BE2C (cell line): Measurements from ENCODE around the gene CLMP.

Experiments
- DNase-seq: peaks from one replicate; pipeline ENCODE4 v3.0.0-alpha.2; 2020
- H3K27me3 ChIP-seq: fragments of 250-450 bp; sonication (Bioruptor Pico); 2 replicates; pipeline ENCODE4 v1.5.1; 2020; ENCODE audit warnings: mild to moderate bottlenecking
- H3K36me3 ChIP-seq: fragments of 250-450 bp; sonication (Bioruptor Pico); 2 replicates; pipeline ENCODE4 v1.5.1; 2020; ENCODE audit warnings: mild to moderate bottlenecking
- H3K4me1 ChIP-seq: fragments of 250-450 bp; sonication (Bioruptor Pico); 2 replicates; pipeline ENCODE4 v1.5.1; 2020
- H3K4me3 ChIP-seq: 2 replicates; pipeline ENCODE4 v1.5.1; 2011; ENCODE audit warnings: low read depth, low read length
- H3K9me3 ChIP-seq: fragments of 250-450 bp; sonication (Bioruptor Pico); 2 replicates; pipeline ENCODE4 v1.5.1; 2020
- TF ChIP-seq, protein P1 (sequence below): IDR thresholded peaks from 2 replicates; pipeline ENCODE4 v1.5.1; 2012; ENCODE audit warnings: mild to moderate bottlenecking, low read depth, low read length

CLMP gene

GRCh38 chr11:123151366-123151765 lies 43.7 kb downstream of the CLMP start:
- no peak for DNase-seq
- Histone ChIP-seq H3K36me3 (no peaks in the 10 kb centered on the region; the same call in 1 of the 2 replicates), H3K9me3 (no peaks in the 10 kb centered on the region), H3K4me3 (no peak overlapping the region), H3K27me3 (no peaks in the 10 kb centered on the region), H3K4me1 (peaks cover 10% of the 10 kb centered on the region; the same call in 1 of the 2 replicates)
- TF ChIP-seq, protein P1, sequence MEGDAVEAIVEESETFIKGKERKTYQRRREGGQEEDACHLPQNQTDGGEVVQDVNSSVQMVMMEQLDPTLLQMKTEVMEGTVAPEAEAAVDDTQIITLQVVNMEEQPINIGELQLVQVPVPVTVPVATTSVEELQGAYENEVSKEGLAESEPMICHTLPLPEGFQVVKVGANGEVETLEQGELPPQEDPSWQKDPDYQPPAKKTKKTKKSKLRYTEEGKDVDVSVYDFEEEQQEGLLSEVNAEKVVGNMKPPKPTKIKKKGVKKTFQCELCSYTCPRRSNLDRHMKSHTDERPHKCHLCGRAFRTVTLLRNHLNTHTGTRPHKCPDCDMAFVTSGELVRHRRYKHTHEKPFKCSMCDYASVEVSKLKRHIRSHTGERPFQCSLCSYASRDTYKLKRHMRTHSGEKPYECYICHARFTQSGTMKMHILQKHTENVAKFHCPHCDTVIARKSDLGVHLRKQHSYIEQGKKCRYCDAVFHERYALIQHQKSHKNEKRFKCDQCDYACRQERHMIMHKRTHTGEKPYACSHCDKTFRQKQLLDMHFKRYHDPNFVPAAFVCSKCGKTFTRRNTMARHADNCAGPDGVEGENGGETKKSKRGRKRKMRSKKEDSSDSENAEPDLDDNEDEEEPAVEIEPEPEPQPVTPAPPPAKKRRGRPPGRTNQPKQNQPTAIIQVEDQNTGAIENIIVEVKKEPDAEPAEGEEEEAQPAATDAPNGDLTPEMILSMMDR = no peak

DNA sequence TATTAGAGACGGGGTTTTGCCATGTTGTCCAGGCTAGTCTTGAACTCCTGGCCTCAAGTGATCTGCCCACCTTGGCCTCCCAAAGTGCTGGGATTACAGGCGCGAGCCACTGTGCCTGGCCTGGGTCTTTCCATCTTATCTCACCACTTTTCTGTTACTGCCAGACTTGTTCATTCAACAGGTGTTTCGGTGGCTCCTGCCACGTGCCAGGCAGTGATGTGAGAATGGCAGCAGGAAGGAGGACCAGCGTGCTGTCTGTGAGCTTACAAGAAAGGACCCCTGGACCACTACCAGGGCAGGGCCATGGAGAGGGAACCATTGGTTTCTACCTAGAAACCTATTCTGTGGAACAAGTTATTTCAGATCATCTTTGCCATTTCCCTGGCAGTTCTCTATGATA lies 44.2 kb downstream of the CLMP start:
- H3K36me3 ChIP-seq = no peaks in the 10 kb centered on the region; the same call in 1 of the 2 replicates
- no peak overlapping the region for H3K4me3 ChIP-seq
- TF ChIP-seq, protein P1 = no peak
- peaks cover 14% of the 10 kb centered on the region; the same call in 1 of the 2 replicates for H3K4me1 ChIP-seq
- no peak for DNase-seq
- H3K27me3 ChIP-seq = no peaks in the 10 kb centered on the region
- no peaks in the 10 kb centered on the region for H3K9me3 ChIP-seq

DNA sequence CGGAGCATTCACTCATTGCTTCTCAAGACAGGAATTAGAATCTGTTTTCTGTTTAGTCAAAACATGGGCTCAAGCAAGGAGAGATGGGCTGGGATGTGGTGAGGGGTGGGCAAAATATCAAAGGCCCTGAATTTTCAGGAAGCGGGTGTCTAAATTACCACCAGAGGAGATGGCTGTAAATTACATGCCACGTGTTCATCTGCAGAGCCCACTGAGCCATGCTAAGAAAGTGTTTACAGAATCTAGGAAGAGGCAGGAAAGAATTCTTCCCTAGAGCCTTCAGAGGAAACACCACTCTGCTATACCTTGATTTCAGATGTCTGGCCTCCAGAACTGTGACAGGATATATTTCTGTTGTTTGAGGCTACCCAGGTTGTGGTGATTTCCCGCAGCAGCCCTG lies 46.1 kb downstream of the CLMP start:
- H3K9me3 ChIP-seq = no peaks in the 10 kb centered on the region
- H3K27me3 ChIP-seq = no peaks in the 10 kb centered on the region
- H3K4me1 ChIP-seq = peaks cover 18% of the 10 kb centered on the region
- TF ChIP-seq, protein P1 = no peak
- H3K4me3 ChIP-seq = no peak overlapping the region
- no peak for DNase-seq
- no peaks in the 10 kb centered on the region for H3K36me3 ChIP-seq

DNA sequence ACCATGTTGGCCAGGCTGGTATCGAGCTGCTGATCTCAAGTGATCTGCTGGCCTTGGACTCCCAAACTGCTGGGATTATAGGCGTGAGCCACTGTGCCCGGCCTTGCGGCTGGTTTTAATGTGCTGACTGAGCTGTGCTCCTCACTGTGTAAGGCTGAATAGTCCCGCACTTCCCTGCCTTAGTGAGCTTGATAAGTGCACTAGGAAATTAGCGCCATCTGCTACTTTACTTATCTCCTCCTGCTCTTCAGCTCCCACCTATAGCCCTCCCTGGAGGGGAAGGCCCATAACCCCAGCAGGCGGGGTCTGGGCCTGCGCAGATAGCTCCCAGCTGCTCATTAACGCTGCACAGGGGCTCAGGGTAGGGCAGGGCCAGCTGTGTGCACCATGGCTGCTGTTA lies 49.4 kb downstream of the CLMP start:
- Histone ChIP-seq H3K4me3 (peak overlapping the region; percentile 61), H3K36me3 (no peaks in the 10 kb centered on the region), H3K9me3 (no peaks in the 10 kb centered on the region), H3K4me1 (peaks cover 11% of the 10 kb centered on the region), H3K27me3 (no peaks in the 10 kb centered on the region)
- peak; percentile 92 for DNase-seq
- TF ChIP-seq, protein P1 = no peak

DNA sequence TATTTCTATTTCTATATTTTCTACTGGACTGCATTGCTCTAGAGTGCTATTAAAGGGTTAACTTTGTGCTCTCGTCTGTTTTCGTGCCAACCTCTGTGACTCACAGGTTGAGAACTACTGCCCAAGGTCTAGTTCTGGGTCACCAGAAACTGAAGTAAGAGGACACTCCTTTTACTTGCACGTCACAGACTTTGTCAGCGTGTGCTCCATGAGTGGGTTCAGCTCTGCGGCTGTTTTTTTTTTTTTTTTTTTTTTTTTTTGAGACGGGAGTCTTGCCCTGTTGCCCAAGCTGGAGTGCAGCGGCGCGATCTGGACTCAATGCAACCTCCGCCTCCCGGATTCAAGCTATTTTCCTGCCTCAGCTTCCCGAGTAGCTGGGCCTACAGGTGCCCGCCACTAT lies 49.8 kb downstream of the CLMP start:
- Histone ChIP-seq H3K4me1 (peaks cover 11% of the 10 kb centered on the region), H3K4me3 (peak overlapping the region; percentile 61), H3K27me3 (no peaks in the 10 kb centered on the region), H3K9me3 (no peaks in the 10 kb centered on the region), H3K36me3 (no peaks in the 10 kb centered on the region)
- DNase-seq = peak; percentile 57
- TF ChIP-seq, protein P1 = no peak

DNA sequence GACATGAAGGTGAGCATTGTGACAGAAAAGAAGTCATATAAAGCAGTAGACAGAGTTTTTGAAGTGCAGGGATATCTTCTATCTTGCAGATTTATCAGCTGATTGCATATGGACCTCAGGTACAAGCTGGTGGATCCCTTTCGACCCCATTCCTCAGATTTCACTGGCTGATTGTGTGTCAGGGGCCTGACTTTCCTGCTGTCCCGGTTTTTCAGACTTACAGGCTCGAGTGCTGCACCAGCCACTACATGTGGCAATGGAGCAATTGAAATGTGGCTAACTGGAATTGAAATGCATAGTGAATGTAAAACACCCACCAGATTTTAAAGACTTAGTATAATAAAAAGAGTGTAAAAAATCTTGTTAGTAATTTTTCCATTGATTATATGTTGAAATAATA lies 50.3 kb downstream of the CLMP start:
- H3K27me3 ChIP-seq = no peaks in the 10 kb centered on the region
- H3K36me3 ChIP-seq = no peaks in the 10 kb centered on the region
- H3K4me1 ChIP-seq = peaks cover 11% of the 10 kb centered on the region
- no peak for DNase-seq
- peak overlapping the region; percentile 61; the same call in 1 of the 2 replicates for H3K4me3 ChIP-seq
- no peaks in the 10 kb centered on the region for H3K9me3 ChIP-seq
- TF ChIP-seq, protein P1 = no peak
